Measurements from ENCODE around the gene ATRIP.

DNA sequence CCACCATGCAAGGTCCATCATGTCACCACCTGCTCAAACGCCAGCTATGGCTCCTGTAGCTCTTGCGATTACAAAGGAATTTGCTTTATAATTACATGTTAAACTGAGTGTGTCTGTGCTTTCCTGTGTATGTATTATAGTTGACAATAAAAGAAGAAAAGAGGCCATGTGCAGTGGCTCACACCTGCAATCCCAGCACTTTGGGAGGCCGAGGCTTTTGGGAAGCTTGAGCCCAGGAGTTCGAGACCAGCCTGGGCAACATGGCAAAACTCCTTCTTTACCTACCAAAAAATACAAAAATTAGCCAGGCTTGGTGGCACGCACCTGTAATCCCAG is 27.0 kb downstream of the ATRIP start:
- TF ChIP-seq EP300 (IDR thresholded peaks at IDR 0.05) (no peak), CTCF (IDR thresholded peaks at IDR 0.05) (no peak), POLR2AphosphoS5 (IDR thresholded peaks at IDR 0.05) (no peak), POLR2A (IDR thresholded peaks at IDR 0.05) (no peak)

All from sigmoid colon (tissue), 4 donors.